ENCODE results near the gene ILF2.
A peak's percentile ranks its signal among the peaks of the same experiment; 100 is the strongest.

Gene ILF2

DNA sequence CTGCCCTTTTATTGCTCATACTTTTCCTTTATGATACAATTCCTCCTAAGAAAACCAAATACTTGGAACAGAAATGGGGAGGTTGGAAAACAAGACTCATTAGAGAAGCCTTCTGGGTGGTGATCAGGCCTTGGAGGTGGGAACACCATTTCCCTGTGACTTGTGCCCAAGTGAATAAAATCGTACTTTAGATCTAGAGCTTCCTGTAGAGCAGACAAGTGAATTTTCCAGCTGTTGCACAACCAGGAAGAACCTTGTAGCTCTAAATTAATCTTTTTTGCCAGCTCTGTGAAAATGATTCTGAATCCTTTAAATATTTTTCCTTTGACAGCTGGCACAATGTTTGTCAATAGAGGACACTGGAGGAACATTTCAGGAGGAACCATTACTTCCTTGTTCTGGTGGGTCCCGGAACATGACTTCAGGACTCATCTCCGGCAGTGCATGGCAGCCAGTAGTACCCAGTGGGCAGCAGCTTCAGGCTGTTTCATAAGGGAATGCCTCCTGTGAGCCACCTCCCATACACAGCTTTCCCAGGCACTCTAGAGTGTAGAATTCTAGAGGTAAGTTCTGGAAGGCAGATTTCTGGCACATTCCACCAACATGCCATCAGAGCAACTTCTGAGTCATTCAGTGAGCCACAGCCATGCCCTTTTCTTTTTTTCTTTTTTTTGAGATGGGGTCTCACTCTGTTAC lies 17.8 kb downstream of the ILF2 start:
- Histone ChIP-seq H3K27ac (ENCODE audit: extremely low read depth, low read depth, low read length) (no peak overlapping the region), H3K36me3 (ENCODE audit: control insufficient read depth in 2 of 2, insufficient read depth in 1 of 2, low read length in 2 of 2) (no peaks in the 10 kb centered on the region), H3K4me1 (ENCODE audit: control insufficient read depth, insufficient read depth, low read length) (no peaks in the 10 kb centered on the region), H3K9me3 (ENCODE audit: control insufficient read depth, insufficient read depth, low read depth, low read length) (no peaks in the 10 kb centered on the region), H3K4me3 (ENCODE audit: low read depth, low read length) (no peak overlapping the region)
- TF ChIP-seq, protein P1, sequence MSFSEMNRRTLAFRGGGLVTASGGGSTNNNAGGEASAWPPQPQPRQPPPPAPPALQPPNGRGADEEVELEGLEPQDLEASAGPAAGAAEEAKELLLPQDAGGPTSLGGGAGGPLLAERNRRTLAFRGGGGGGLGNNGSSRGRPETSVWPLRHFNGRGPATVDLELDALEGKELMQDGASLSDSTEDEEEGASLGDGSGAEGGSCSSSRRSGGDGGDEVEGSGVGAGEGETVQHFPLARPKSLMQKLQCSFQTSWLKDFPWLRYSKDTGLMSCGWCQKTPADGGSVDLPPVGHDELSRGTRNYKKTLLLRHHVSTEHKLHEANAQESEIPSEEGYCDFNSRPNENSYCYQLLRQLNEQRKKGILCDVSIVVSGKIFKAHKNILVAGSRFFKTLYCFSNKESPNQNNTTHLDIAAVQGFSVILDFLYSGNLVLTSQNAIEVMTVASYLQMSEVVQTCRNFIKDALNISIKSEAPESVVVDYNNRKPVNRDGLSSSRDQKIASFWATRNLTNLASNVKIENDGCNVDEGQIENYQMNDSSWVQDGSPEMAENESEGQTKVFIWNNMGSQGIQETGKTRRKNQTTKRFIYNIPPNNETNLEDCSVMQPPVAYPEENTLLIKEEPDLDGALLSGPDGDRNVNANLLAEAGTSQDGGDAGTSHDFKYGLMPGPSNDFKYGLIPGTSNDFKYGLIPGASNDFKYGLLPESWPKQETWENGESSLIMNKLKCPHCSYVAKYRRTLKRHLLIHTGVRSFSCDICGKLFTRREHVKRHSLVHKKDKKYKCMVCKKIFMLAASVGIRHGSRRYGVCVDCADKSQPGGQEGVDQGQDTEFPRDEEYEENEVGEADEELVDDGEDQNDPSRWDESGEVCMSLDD (tag by site-specific recombination; IDR thresholded peaks at IDR 0.05): no peak
- TF ChIP-seq HOXA7 (CRISPR knock-in tag; IDR thresholded peaks at IDR 0.05; ENCODE audit: borderline replicate concordance) (no peak), HOXD13 (CRISPR knock-in tag; IDR thresholded peaks at IDR 0.05; ENCODE audit: borderline replicate concordance) (no peak), ZNF624 (tag by site-specific recombination; IDR thresholded peaks at IDR 0.05) (no peak), ZNF155 (tag by site-specific recombination; IDR thresholded peaks at IDR 0.05) (no peak)
- CTCF ChIA-PET: interaction anchor here (1.2 kb wide), 2 partner anchors 25 to 144 kb away, joined by 3 read pairs; partner anchors contain the start of gene S100A13
- POLR2A ChIA-PET: interaction anchor here (0.6 to 2.2 kb wide), 6 partner anchors 9 to 39 kb away, joined by 3 to 9 read pairs (median 4); partner anchors contain the start of genes CHTOP, S100A1 and S100A13

DNA sequence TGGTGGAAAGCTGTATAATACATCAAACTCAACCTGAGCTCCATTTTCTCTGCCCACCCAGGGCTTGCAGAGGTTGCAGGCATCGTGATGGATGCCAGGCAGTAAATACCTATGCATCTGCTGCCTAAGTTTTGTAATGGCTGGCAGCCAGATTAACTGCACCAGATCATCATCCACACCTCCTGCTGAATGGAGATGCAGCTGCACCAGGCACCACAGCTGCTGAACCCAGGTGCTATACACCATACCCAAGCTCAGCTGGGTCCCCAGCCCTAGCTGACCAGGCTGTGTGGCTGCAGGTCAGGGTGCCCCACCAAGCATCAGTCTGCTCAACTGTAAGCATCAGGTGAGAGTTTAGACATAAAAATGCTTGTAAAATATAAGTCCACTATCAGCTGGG lies 19.0 kb downstream of the ILF2 start:
- no peak overlapping the region for H3K27ac ChIP-seq (ENCODE audit: extremely low read depth, low read depth, low read length)
- TF ChIP-seq, protein P2, sequence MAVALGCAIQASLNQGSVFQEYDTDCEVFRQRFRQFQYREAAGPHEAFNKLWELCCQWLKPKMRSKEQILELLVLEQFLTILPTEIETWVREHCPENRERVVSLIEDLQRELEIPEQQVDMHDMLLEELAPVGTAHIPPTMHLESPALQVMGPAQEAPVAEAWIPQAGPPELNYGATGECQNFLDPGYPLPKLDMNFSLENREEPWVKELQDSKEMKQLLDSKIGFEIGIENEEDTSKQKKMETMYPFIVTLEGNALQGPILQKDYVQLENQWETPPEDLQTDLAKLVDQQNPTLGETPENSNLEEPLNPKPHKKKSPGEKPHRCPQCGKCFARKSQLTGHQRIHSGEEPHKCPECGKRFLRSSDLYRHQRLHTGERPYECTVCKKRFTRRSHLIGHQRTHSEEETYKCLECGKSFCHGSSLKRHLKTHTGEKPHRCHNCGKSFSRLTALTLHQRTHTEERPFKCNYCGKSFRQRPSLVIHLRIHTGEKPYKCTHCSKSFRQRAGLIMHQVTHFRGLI (tag by site-specific recombination; IDR thresholded peaks at IDR 0.05): no peak
- peak; percentile 83 for TF ChIP-seq ZBTB17 (tag by site-specific recombination; IDR thresholded peaks at IDR 0.05)
- TF ChIP-seq ZNF600 (tag by site-specific recombination; IDR thresholded peaks at IDR 0.05): 0 out of 2 replicates have a peak, but pooled peaks have one; percentile 46
- ChIA-PET POLR2A (interaction anchor here (0.6 to 2.2 kb wide), 5 partner anchors 8 to 114 kb away, joined by 3 to 9 read pairs (median 4); partner anchors contain the start of genes S100A1 and S100A13), CTCF (no interaction called here)
- no peaks in the 10 kb centered on the region for H3K4me1 ChIP-seq (ENCODE audit: control insufficient read depth, insufficient read depth, low read length)
- no peaks in the 10 kb centered on the region for H3K9me3 ChIP-seq (ENCODE audit: control insufficient read depth, insufficient read depth, low read depth, low read length)
- peaks cover 0 to 7% of the 10 kb centered on the region in 2 experiments; a peak in 1 of 3 replicates for H3K36me3 ChIP-seq (ENCODE audit: control insufficient read depth in 2 of 2, insufficient read depth in 1 of 2, low read length in 2 of 2)
- no peak overlapping the region for H3K4me3 ChIP-seq (ENCODE audit: low read depth, low read length)

DNA sequence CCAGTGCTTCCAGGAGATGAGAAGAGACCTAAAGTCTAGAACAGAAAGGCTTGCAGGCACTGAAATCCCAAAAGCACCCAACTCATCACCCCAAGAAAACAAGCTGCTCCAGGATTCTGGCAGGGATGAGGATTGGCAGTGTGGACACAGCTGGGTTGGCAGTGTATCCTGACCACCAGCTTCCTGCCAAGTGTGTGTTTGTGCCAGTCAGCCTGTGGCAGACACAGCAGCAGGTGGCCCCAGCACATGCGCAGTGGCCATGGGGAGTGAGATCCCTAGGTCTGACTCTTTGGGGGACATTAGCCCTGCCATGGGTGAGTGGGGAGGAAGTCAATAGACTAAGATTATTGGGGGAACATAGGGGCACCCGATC lies 20.9 kb downstream of the ILF2 start:
- H3K4me3 ChIP-seq (ENCODE audit: low read depth, low read length): no peak overlapping the region
- CTCF ChIA-PET: no interaction called here
- H3K4me1 ChIP-seq (ENCODE audit: control insufficient read depth, insufficient read depth, low read length): no peaks in the 10 kb centered on the region
- H3K36me3 ChIP-seq (ENCODE audit: control insufficient read depth in 2 of 2, insufficient read depth in 1 of 2, low read length in 2 of 2): peaks cover 7 to 26% of the 10 kb centered on the region in 2 experiments
- POLR2A ChIA-PET: interaction anchor here (1.5 to 2.7 kb wide), 3 partner anchors 9 to 16 kb away, joined by 5 to 16 read pairs (median 7); partner anchors contain the start of genes CHTOP and SNAPIN
- no peak overlapping the region for H3K27ac ChIP-seq (ENCODE audit: extremely low read depth, low read depth, low read length)
- H3K9me3 ChIP-seq (ENCODE audit: control insufficient read depth, insufficient read depth, low read depth, low read length): no peaks in the 10 kb centered on the region
- TF ChIP-seq SCRT2 (tag by site-specific recombination; IDR thresholded peaks at IDR 0.05) (peak; percentile 34; the same call in 1 of the 2 replicates), ZNF114 (tag by site-specific recombination; IDR thresholded peaks at IDR 0.05) (no peak)

DNA sequence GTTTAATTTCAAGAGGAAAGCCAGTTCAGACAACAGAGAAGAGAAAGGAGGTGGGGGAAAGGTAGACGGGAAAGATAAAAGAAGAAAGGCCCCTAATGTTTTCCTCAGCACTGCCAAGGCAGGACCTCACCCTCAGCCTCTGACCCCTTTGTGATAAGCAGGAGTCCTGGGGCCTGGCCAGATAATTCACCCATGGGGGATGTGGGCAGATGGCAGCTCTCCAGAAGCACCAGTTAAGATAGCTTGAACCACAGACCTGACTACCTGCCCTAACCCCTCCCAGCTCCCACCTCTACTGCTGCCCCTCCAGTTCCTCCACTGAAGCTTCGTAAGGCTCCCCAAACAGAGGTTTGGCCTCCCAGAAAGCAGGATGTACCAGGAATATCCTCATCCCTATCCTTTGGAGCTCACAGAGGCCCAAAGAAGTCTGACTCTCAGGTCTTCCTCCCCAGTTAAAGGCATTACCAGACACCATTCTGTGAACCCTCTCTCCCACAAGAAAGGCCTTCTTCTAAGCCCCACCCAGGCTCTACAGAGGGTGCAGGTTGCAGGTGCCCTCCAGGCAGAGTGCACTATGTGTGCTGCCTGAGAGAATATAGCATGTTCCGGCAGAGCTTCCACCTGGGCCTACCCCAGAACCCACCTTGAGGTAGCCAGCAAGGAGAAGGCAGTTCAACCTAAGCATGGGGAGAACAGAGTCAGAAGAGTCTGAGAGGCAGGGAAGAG lies 21.5 kb downstream of the ILF2 start:
- Histone ChIP-seq H3K4me1 (ENCODE audit: control insufficient read depth, insufficient read depth, low read length) (no peaks in the 10 kb centered on the region), H3K27ac (ENCODE audit: extremely low read depth, low read depth, low read length) (no peak overlapping the region), H3K9me3 (ENCODE audit: control insufficient read depth, insufficient read depth, low read depth, low read length) (no peaks in the 10 kb centered on the region), H3K36me3 (ENCODE audit: control insufficient read depth in 2 of 2, insufficient read depth in 1 of 2, low read length in 2 of 2) (peaks cover 12 to 32% of the 10 kb centered on the region in 2 experiments), H3K4me3 (ENCODE audit: low read depth, low read length) (no peak overlapping the region)
- ChIA-PET CTCF (interaction anchor here (0.6 to 2.8 kb wide), 3 partner anchors 22 to 139 kb away, joined by 3 to 8 read pairs (median 3); partner anchors contain the start of gene S100A13), POLR2A (interaction anchor here (1.5 to 2.7 kb wide), 4 partner anchors 10 to 15 kb away, joined by 5 to 16 read pairs (median 6); partner anchors contain the start of genes CHTOP and SNAPIN)
- TF ChIP-seq, protein P3, sequence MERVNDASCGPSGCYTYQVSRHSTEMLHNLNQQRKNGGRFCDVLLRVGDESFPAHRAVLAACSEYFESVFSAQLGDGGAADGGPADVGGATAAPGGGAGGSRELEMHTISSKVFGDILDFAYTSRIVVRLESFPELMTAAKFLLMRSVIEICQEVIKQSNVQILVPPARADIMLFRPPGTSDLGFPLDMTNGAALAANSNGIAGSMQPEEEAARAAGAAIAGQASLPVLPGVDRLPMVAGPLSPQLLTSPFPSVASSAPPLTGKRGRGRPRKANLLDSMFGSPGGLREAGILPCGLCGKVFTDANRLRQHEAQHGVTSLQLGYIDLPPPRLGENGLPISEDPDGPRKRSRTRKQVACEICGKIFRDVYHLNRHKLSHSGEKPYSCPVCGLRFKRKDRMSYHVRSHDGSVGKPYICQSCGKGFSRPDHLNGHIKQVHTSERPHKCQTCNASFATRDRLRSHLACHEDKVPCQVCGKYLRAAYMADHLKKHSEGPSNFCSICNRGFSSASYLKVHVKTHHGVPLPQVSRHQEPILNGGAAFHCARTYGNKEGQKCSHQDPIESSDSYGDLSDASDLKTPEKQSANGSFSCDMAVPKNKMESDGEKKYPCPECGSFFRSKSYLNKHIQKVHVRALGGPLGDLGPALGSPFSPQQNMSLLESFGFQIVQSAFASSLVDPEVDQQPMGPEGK (tag by site-specific recombination; IDR thresholded peaks at IDR 0.05): no peak
- TF ChIP-seq ZNF114 (tag by site-specific recombination; IDR thresholded peaks at IDR 0.05): no peak
- no peak for TF ChIP-seq ZNF48 (tag by site-specific recombination; IDR thresholded peaks at IDR 0.05)
- TF ChIP-seq, protein P4, sequence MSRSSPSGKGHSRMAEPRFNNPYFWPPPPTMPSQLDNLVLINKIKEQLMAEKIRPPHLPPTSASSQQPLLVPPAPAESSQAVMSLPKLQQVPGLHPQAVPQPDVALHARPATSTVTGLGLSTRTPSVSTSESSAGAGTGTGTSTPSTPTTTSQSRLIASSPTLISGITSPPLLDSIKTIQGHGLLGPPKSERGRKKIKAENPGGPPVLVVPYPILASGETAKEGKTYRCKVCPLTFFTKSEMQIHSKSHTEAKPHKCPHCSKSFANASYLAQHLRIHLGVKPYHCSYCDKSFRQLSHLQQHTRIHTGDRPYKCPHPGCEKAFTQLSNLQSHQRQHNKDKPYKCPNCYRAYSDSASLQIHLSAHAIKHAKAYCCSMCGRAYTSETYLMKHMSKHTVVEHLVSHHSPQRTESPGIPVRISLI (tag by site-specific recombination; IDR thresholded peaks at IDR 0.05): no peak
- TF ChIP-seq, protein P5, sequence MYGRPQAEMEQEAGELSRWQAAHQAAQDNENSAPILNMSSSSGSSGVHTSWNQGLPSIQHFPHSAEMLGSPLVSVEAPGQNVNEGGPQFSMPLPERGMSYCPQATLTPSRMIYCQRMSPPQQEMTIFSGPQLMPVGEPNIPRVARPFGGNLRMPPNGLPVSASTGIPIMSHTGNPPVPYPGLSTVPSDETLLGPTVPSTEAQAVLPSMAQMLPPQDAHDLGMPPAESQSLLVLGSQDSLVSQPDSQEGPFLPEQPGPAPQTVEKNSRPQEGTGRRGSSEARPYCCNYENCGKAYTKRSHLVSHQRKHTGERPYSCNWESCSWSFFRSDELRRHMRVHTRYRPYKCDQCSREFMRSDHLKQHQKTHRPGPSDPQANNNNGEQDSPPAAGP (tag by site-specific recombination; IDR thresholded peaks at IDR 0.05): no peak
- TF ChIP-seq ZNF121 (tag by site-specific recombination; IDR thresholded peaks at IDR 0.05): no peak
- no peak for TF ChIP-seq ZNF350 (tag by site-specific recombination; IDR thresholded peaks at IDR 0.05)
